Activated naive CD4-positive, alpha-beta T cell treated with anti-CD3 and anti-CD28 coated beads, Interleukin-2, amount 50 U/mL, for 16 hours (primary cell): ENCODE measurements around the gene SLC25A19.

Experiments
- DNase-seq: peaks from one replicate; pipeline ENCODE4 v3.0.0-alpha.2; 2020

Gene SLC25A19

GRCh38 chr17:75289115-75289831, at the start of gene SLC25A19:
Gene SLC25A19 (minus strand): TSS chr17:75289433. CDS start chr17:75286764, 2,669 bp downstream.
- peak; percentile 96 for DNase-seq

DNA sequence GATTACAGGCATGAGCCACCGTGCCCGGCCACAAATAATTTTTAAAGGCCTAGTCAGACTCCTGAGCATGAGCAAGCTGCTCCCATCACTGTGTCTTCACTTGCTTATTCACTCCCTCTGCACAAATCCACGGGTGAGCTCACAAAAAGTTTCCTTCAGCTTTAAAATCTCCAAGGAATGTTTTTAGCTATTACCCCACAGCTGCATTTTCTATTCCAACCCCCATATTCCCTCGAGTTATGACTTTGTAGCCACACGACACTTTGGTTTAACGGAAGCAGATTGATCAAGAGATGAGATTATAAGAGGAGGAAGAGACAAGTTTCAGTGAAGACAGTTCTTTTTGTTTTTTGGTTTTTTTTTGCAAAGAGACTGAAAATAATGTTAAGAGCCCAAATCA, 49.1 kb upstream of the SLC25A19 start:
- no peak for DNase-seq

DNA sequence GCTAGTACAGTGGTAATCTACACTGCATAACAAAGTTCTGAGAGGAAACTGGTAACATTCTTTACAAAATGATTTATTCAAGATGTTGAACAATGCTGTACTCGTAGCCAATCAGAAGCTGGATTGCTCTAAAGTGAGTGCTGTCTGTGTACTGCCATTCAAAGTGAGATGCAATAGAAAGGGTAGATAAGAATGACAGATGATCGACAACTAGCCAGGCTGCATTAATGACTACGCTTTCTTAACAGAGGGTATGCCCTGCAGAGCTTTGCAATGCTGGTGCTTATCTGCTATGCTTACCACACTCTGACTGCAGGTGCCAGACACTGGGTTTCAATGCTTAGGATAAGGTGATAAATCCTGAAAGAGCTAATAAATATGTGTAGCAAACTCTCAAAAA, 46.1 kb upstream of the SLC25A19 start:
- no peak for DNase-seq

DNA sequence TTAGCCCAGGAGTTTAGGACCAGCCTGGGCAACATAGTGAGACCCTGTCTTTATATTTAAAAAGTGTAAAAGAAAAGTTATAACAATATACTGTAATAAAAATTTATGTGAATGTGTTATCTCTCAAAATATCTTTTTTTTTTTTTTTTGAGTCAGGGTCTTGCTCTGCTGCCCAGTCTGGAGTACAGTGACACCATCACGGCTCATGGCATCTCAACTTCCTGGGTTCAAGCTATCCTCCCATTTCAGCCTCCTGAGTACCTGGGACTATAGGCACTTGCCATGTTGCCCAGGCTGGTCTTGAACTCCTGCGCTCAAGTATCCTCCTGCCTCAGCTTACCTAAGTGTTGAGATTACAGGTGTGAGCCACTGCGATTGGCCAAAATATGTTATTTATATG, 45.5 kb upstream of the SLC25A19 start:
- DNase-seq, result no peak

- no peak for DNase-seq
Observed at GRCh38 chr17:75331671-75332070, 42.4 kb upstream of the SLC25A19 start.

- DNase-seq, result no peak
Observed at GRCh38 chr17:75327757-75328156, 38.5 kb upstream of the SLC25A19 start.

DNA sequence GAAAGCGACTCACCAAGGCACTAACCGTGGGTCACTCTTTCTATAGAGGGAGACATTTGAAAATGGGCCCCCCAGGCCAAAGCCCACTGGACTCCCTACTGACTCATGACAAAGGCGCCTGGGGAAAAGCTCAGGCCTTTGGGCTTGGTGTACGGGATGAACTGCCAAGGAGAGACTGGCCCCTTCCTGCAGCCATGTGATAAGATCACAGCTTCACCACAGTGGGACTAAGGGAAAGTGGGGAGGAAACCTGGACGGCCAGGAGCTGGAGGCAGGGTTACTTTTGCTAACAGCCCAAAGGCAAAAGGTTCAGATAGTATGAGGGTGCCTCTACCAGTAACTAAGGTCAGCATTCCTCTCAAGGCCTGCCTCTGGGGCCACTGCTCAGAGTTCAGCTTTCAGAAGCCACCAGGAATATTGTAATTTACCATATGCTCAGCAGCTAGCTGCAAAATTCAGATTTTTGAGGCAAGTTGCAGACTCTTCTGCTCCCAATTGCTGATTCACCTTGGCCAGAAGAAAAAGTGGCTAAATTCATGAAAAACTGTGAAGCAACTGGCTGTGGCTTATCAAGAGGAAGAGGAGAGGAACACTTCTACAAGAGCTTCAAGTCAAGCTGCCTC, 37.1 kb upstream of the SLC25A19 start:
- no peak for DNase-seq

GRCh38 chr17:75325827-75326225, 36.6 kb upstream of the SLC25A19 start:
- DNase-seq, result no peak

- no peak for DNase-seq
Observed at GRCh38 chr17:75325348-75325747, 36.1 kb upstream of the SLC25A19 start.

DNA sequence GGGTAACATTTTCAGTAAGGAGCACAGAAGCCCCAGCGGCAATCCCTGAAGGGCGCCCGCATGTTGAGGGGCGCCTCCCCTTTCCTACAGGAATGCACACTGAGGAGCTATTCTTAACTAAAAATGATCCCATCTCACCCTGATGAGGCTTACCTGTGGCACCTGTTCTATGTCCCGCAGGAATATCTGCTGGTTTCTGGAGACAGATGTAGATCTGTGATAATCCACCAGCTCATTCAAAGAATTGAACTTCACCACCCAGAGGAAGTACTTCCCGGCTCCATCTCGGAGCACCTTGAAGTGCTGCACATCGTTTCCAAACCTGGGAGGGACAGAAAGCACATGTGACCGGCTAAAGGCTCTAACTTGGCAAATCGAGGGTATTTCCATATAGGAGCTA, 32.3 kb upstream of the SLC25A19 start:
- no peak for DNase-seq

DNA sequence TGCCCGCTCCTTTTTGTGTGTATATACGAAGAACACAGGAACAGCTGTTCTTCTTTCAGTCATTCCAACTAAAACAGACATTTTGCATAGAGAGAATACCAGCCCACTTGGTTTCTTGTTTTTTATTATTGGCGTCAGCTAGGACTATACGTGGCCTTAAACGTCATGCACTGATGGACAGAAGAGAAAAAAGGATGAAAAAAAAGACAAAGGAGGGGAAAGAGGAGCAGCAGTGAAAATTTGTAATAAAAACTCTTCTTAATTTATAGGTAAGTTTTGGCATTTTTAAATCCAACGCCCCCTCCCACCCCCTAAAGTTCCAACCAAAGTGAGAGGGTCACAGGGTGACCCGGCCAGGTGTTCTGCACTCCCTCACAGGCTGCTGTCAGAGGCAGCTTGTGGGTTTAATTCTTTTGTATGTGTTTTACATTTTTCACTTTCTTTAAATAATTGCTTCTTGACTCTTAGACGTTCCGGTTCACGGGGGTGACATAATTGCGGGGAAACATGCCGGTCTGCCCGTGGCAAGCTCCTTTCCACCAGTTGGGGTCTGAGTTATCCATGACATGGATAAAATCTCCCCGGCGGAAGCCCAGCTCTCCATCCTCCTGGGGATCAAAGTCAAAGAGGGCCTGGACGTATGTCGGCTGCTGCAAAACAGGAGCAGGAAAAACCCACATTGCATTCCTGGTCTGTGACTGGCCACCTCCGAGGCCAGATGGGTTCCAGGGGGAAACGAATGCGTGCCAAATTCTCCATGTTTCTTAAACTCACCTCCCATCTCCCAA, 30.9 kb upstream of the SLC25A19 start:
- DNase-seq, result no peak

- no peak for DNase-seq
Observed at GRCh38 chr17:75318615-75319222, 29.5 kb upstream of the SLC25A19 start.

DNA sequence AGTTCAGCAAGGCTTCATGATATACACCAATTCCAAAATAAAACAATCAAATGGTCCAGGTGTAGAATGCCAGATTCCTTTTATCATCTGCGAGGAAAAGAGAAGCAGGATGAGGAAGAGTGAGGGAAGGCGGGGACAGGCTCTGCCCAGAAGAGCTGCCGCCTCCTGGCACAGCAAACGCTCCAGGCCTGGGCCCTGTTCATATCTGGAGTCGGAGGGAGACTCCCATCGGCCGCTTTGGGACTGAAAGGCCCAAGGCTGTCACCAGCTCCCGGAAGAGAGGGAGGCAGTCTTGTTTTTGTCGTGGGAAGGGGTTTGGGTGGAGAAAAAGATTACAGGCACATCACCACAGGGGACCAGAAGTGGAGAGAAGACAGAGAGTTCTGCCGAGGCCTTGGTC, 29.0 kb upstream of the SLC25A19 start:
- no peak for DNase-seq

DNA sequence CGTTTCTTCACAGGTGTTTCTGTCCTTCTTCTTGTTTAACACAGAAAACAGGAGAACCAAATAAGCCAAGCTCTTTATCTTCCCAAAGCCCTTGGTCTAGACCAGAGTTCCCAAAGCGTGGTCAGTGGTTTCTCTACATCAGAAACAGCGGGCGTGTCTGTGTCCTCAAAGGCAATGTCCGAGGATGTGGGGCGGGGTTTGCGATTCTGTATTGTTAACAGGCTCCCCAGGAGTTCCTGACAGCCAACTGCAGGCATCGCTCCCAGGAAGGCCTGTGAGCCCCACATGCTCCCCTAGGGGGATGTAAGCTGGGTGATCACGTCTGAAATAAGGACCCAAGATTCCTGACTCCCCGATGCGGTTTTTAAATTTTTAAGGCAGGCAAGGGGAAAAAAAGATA, 28.4 kb upstream of the SLC25A19 start:
- no peak for DNase-seq

DNA sequence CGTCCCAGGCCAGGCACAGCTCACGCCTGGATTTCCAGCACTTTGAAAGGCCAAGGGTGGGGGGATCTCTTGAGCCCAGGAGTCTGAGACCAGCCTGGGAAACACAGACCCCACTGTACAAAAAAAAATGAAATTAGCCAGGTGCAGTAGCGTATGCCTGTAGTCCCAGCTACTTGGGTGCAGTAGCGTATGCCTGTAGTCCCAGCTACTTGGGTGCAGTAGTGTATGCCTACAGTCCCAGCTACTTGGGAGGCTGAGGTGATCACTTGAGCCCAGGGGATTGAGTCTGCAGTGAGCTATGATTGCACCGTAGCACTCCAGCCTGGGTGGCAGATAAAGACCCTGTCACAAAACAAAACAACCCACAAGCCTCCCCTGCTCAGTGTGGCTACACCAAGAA, 27.0 kb upstream of the SLC25A19 start:
- no peak for DNase-seq

- no peak for DNase-seq
Observed at GRCh38 chr17:75315541-75316243, 26.5 kb upstream of the SLC25A19 start.

- DNase-seq, result no peak
Observed at GRCh38 chr17:75313941-75314551, 24.8 kb upstream of the SLC25A19 start.

DNA sequence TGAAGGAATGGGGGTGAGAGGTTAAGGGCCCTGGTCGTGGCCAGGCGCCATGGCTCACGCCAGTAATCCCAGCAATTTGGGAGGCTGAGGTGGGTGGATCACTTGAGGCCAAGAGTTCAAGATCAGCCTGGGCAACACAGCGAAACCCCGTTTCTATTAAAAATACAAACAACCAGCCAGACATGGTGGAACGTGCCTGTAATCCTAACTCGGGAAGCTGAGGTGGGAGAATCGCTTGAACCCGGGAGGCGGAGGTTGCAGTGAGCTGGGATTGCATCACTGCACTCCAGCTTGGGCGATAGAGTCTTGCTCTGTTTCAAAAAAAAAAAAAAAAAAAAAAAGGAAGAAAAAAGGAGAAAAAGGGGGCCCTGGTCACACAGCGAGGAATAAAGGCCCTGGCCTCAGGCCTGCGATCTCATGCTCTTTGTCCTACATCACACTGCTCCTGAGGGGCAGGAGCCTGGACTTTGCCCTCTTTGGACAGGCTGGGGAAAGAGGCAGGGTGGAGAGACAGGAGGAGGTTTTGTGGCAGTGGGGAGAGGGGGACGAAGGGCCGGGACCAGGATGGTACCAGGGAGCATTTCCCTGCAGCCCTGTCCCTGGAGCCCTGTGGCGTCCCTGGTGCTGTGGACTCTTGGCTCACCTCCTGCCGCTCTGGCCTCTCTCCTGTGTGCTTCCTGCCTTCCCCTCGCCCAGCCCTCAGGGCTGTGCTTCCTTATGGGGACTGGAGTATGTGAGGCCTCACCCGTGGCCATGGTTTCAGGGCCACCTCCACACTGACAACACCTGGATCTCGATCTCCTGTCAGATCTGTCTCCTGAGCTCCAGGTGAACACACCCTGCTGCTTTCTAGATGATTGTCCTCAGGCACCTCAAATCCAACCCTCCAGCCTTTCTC, 19.7 kb upstream of the SLC25A19 start:
- no peak for DNase-seq

- DNase-seq, result no peak
Observed at GRCh38 chr17:75307957-75308731, 18.9 kb upstream of the SLC25A19 start.

DNA sequence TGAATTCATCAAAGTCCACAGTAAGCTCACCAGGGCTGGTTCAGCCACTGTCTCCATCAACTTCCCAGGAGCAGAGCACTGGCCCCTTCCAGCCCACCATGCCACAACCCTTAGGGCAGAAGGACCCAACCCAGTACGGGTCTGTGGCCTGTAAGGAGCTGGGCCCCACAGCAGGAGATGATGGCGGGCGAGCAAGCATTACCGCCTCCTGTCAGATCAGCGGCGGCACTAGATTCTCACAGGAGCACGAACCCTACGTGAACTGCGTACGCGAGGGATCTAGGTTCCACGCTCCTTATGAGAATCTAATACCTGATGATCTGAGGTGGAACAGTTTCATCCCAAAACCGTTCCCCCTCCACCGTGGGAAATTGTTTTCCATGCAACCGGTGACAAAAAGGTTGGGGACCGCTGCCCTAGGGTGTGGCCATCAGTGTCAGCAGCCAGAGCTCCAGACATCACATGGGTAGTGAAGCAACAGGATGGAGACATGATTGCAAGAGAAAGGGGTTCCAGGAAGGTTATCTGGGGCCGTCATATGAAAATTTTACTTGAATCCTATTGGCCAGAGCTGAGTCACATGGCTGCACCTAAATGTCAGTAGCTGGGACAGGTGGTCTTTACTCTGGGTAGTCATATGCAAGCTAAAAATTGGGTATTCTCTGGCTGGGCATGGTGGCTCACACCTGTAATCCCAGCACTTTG, 12.4 kb upstream of the SLC25A19 start:
- no peak for DNase-seq
